Caco-2 (cell line): ENCODE measurements around the gene DPH2. TPM values are rescaled to one million over a fixed set of nuclear protein-coding genes. Genes with fewer than 3 reads are reported as not detected.
A peak's percentile ranks its signal among the peaks of the same experiment; 100 is the strongest.

Source experiments
- BruUV-seq: library from RNA; stranded (reverse); fragments of 400-500 nt; replicated peaks from 2 replicates; lab custom pipeline; 2021; lab: Mats Ljungman, UMichigan
- CTCF ChIA-PET: fragments of 300-600 bp; sonication (Branson Sonifier 250); formaldehyde crosslinking; loops from one replicate; lab custom pipeline; 2022; ENCODE audit warnings: antibody characterized with exemption; lab: Charles Lee
- POLR2A ChIA-PET: fragments of 300-600 bp; sonication (Branson Sonifier 250); formaldehyde crosslinking; loops from one replicate; lab custom pipeline; 2022; ENCODE audit warnings: antibody characterized with exemption; lab: Charles Lee
- DNase-seq, 2 experiments: peaks; one replicate each; pipeline versions ENCODE4 v3.0.0 to v3.0.0-alpha.2; 2020 to 2022
- H3K27me3 ChIP-seq: replicated peaks from 2 replicates; pipeline ENCODE4 v1.6.0; 2011; ENCODE audit warnings: low read length; ENCODE audit not compliant: control insufficient read depth, insufficient read depth
- H3K36me3 ChIP-seq: 2 replicates; pipeline ENCODE4 v1.5.1; 2011; ENCODE audit warnings: low read length; ENCODE audit not compliant: control insufficient read depth, insufficient read depth
- H3K4me1 ChIP-seq: fragments of 250-450 bp; sonication (Bioruptor Pico); 2 replicates; pipeline ENCODE4 v1.5.1; 2020; ENCODE audit warnings: mild to moderate bottlenecking
- H3K4me3 ChIP-seq: 2 replicates; pipeline ENCODE4 v1.5.1; 2011; ENCODE audit warnings: low read depth, mild to moderate bottlenecking, control low read depth, low read length
- H3K9me3 ChIP-seq: fragments of 250-450 bp; sonication (Bioruptor Pico); 2 replicates; pipeline ENCODE4 v1.5.1; 2020; ENCODE audit warnings: mild to moderate bottlenecking, moderate library complexity
- H3K27ac Mint-ChIP-seq: one replicate; pipeline ENCODE4 v1.8.0; 2022; ENCODE audit warnings: mixed read lengths; ENCODE audit not compliant: unreplicated experiment
- H3K27me3 Mint-ChIP-seq: one replicate; pipeline ENCODE4 v1.8.0; 2022; ENCODE audit warnings: mixed read lengths; ENCODE audit not compliant: insufficient read depth, unreplicated experiment
- H3K36me3 Mint-ChIP-seq: one replicate; pipeline ENCODE4 v1.8.0; 2022; ENCODE audit warnings: mild to moderate bottlenecking, mixed read lengths; ENCODE audit not compliant: insufficient read depth, unreplicated experiment
- H3K4me1 Mint-ChIP-seq: one replicate; pipeline ENCODE4 v1.8.0; 2022; ENCODE audit warnings: low read depth, mixed read lengths; ENCODE audit not compliant: unreplicated experiment
- H3K4me3 Mint-ChIP-seq: one replicate; pipeline ENCODE4 v1.8.0; 2022; ENCODE audit warnings: mild to moderate bottlenecking, moderate library complexity, mixed read lengths; ENCODE audit not compliant: unreplicated experiment
- H3K9me3 Mint-ChIP-seq: one replicate; pipeline ENCODE4 v1.8.0; 2022; ENCODE audit warnings: mixed read lengths; ENCODE audit not compliant: unreplicated experiment
- CTCF ChIP-seq, 2 experiments: fragments of 200-600 bp in 1 of 2; IDR thresholded peaks; 1 replicate in 1 of 2; 2 replicates in 1 of 2; pipeline versions ENCODE4 v1.5.1 to v1.8.0; 2011 to 2022; ENCODE audit warnings: antibody characterized with exemption in 1 of 2, control low read depth in 1 of 2, inconsistent platforms in 1 of 2, low read depth in 1 of 2, low read length in 1 of 2, mild to moderate bottlenecking in 1 of 2, moderate library complexity in 1 of 2; ENCODE audit not compliant: insufficient read depth in 1 of 2, severe bottlenecking in 1 of 2, unreplicated experiment in 1 of 2
- intact Hi-C: fragments of 100-400 bp; cut with micrococcal nuclease; formaldehyde crosslinking; loops from one replicate; pipeline ENCODE4 v1.10.0; 2022; ENCODE audit not compliant: unreplicated experiment
- total RNA-seq: library from RNA; stranded (reverse); gene quantifications from 2 replicates; pipeline ENCODE4 v1.2.3, GENCODE V29; 2022

Gene DPH2
- total RNA-seq, 1 experiment from 2014 or later: 29.0 TPM

GRCh38 chr1:43936431-43937151 is 33.2 kb upstream of the DPH2 start:
- POLR2A ChIA-PET: no interaction called here
- H3K4me3 Mint-ChIP-seq: peak overlapping the region; percentile 79
- BruUV-seq: no TSS peak
- H3K36me3 Mint-ChIP-seq: no peaks in the 10 kb centered on the region
- CTCF ChIA-PET: interaction anchor here (3.5 kb wide), 1 partner anchor 173 kb away, joined by 66 read pairs; no protein-coding TSS in a partner anchor
- no peaks in the 10 kb centered on the region for H3K27me3 Mint-ChIP-seq
- intact Hi-C loops: no loop called here
- Histone ChIP-seq H3K36me3 (no peaks in the 10 kb centered on the region), H3K9me3 (no peaks in the 10 kb centered on the region), H3K4me3 (peak overlapping the region; percentile 53), H3K4me1 (peaks cover 9% of the 10 kb centered on the region), H3K27me3 (no peaks in the 10 kb centered on the region)
- DNase-seq: peak in 1 of 2 experiments; percentile 58
- no peaks in the 10 kb centered on the region for H3K4me1 Mint-ChIP-seq
- peak; percentile 27 to 33 for TF ChIP-seq CTCF (IDR thresholded peaks at IDR 0.05; ENCODE audit: insufficient read depth in 1 of 2, low read depth in 1 of 2, low read length in 1 of 2, severe bottlenecking in 1 of 2, unreplicated experiment in 1 of 2)
- H3K27ac Mint-ChIP-seq: no peak overlapping the region
- H3K9me3 Mint-ChIP-seq: no peaks in the 10 kb centered on the region

GRCh38 chr1:43937179-43937865 is 32.5 kb upstream of the DPH2 start:
- no peaks in the 10 kb centered on the region for H3K36me3 Mint-ChIP-seq
- H3K27ac Mint-ChIP-seq: no peak overlapping the region
- no peak for DNase-seq
- CTCF ChIA-PET: interaction anchor here (3.5 kb wide), 1 partner anchor 173 kb away, joined by 66 read pairs; no protein-coding TSS in a partner anchor
- no peak for TF ChIP-seq CTCF (IDR thresholded peaks at IDR 0.05; ENCODE audit: insufficient read depth in 1 of 2, low read depth in 1 of 2, low read length in 1 of 2, severe bottlenecking in 1 of 2, unreplicated experiment in 1 of 2)
- no peaks in the 10 kb centered on the region for H3K9me3 Mint-ChIP-seq
- Histone ChIP-seq H3K9me3 (no peaks in the 10 kb centered on the region), H3K36me3 (no peaks in the 10 kb centered on the region), H3K27me3 (no peaks in the 10 kb centered on the region), H3K4me1 (peaks cover 9% of the 10 kb centered on the region), H3K4me3 (no peak overlapping the region)
- intact Hi-C loops: no loop called here
- H3K4me1 Mint-ChIP-seq: no peaks in the 10 kb centered on the region
- POLR2A ChIA-PET: no interaction called here
- peak overlapping the region; percentile 79 for H3K4me3 Mint-ChIP-seq
- H3K27me3 Mint-ChIP-seq: no peaks in the 10 kb centered on the region
- BruUV-seq: no TSS peak

GRCh38 chr1:43938383-43938782 is 31.4 kb upstream of the DPH2 start:
- intact Hi-C loops: no loop called here
- CTCF ChIA-PET: no interaction called here
- Mint-ChIP-seq H3K9me3 (no peaks in the 10 kb centered on the region), H3K36me3 (no peaks in the 10 kb centered on the region), H3K4me1 (no peaks in the 10 kb centered on the region), H3K27ac (no peak overlapping the region), H3K4me3 (no peak overlapping the region), H3K27me3 (no peaks in the 10 kb centered on the region)
- no peaks in the 10 kb centered on the region for H3K27me3 ChIP-seq
- H3K36me3 ChIP-seq: no peaks in the 10 kb centered on the region
- no peak for DNase-seq
- POLR2A ChIA-PET: no interaction called here
- no TSS peak for BruUV-seq
- no peaks in the 10 kb centered on the region for H3K9me3 ChIP-seq
- no peak overlapping the region for H3K4me3 ChIP-seq
- no peak for TF ChIP-seq CTCF (IDR thresholded peaks at IDR 0.05; ENCODE audit: insufficient read depth in 1 of 2, low read depth in 1 of 2, low read length in 1 of 2, severe bottlenecking in 1 of 2, unreplicated experiment in 1 of 2)
- peaks cover 9% of the 10 kb centered on the region for H3K4me1 ChIP-seq
